Measurements from ENCODE around the gene ASTN2. TPM values are rescaled to one million over a fixed set of nuclear protein-coding genes. Genes with fewer than 3 reads are reported as not detected.

Gene ASTN2
- total RNA-seq, 4 donors from 2014 or later: 0.97 to 4.7 (median 3.0) TPM

- intact Hi-C loops (cut with DNase I; ENCODE audit: low total_unique reads): no loop called here
- 88 to 92% methylated on average over 3 of the region's 3 CpGs for WGBS, 2 donors
- H3K4me3 ChIP-seq (ENCODE audit: low read depth, poor library complexity, severe bottlenecking): no peak overlapping the region
- TF ChIP-seq POLR2A (IDR thresholded peaks at IDR 0.05): no peak
- no peak for TF ChIP-seq CTCF (IDR thresholded peaks at IDR 0.05)
- no peak for DNase-seq (ENCODE audit: low spot score in 2 of 2)
These were observed 475.2 kb downstream of the ASTN2 start for GRCh38 chr9:116939614-116940013.

DNA sequence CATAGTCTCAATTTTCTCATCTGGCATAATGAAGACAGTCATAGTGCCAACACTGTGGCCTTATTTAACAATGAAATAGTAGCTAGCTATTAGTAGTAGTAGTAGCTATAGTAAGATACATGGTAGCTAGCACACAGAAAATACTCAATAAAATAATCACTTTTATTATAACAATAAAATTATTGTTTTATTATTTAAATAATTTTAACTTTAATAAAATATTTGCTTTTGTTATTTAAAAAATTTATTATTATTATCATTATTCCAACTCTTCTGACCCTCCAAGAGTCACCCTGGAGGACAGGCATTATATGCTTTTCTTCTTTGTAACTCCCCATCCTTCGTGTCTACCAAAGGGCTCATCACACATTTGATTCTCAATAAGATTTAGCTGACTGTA lies 475.7 kb downstream of the ASTN2 start:
- TF ChIP-seq CTCF (IDR thresholded peaks at IDR 0.05): no peak
- TF ChIP-seq POLR2A (IDR thresholded peaks at IDR 0.05): no peak
- 78 to 81% methylated on average over 1 of the region's 1 CpG for WGBS, 2 donors
- no peak overlapping the region for H3K4me3 ChIP-seq (ENCODE audit: low read depth, poor library complexity, severe bottlenecking)
- intact Hi-C loops (cut with DNase I; ENCODE audit: low total_unique reads): no loop called here
- no peak for DNase-seq (ENCODE audit: low spot score in 2 of 2)

DNA sequence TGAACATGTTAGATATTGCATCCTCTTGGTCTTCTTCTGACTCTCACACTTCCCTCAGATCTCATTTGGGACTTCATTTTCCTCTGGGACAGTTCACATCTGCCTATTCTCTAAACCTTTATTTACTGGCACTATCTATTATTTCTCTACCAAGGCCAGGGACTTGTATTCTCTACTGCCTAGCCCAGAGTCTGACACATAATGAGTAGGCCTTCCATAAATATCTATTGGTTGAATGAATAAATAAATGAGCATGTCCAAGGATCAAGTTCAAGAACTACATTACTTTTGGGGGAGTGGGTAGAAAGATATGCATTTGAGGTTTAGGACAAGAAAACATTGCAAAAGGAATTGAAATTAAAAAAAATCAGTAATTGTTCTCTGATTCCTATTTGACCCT lies 477.5 kb downstream of the ASTN2 start:
- no peak for TF ChIP-seq CTCF (IDR thresholded peaks at IDR 0.05)
- no peak for TF ChIP-seq POLR2A (IDR thresholded peaks at IDR 0.05)
- DNase-seq (ENCODE audit: low spot score in 2 of 2): no peak
- intact Hi-C loops (cut with DNase I; ENCODE audit: low total_unique reads): no loop called here
- no peak overlapping the region for H3K4me3 ChIP-seq (ENCODE audit: low read depth, poor library complexity, severe bottlenecking)

DNA sequence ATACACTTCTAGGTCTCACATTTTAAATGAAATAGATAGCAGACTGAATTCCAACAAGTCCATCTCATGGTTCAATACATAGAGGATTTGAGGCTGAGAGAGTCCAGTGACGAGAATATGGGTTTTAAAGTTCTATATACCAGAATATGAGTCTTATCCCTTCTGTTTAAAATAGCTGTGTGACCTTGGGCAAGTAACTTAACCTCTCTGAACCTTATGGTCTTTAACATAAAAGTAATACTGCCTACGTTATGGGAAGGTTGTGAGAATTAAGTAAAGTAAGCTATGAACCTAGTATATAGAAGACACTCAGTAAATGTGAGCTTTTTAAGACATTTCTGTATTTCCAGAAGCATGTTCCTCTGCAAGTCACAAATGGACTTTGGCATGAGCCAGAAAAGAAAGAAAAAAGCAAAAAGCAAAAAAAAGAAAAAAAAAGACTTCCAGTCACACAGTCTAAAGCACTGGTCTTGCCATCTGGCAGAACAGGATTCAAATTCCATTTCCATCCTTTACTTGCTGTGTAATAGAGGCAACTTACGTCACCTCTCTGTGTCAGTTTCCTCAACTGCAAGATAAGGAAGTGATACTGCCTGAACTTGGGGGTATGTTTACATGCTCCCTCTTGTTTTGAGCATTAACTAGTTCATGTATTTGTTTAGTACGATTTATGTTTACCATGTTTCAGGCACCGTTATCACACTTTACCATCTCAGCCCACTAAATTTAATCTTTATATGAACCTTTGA lies 479.5 kb downstream of the ASTN2 start:
- no peak overlapping the region for H3K4me3 ChIP-seq (ENCODE audit: low read depth, poor library complexity, severe bottlenecking)
- WGBS, 2 donors: 56 to 63% methylated on average over 5 of the region's 5 CpGs
- no peak for TF ChIP-seq CTCF (IDR thresholded peaks at IDR 0.05)
- TF ChIP-seq POLR2A (IDR thresholded peaks at IDR 0.05): no peak
- intact Hi-C loops (cut with DNase I; ENCODE audit: low total_unique reads): no loop called here
- DNase-seq (ENCODE audit: low spot score in 2 of 2): no peak

- H3K4me3 ChIP-seq (ENCODE audit: low read depth, poor library complexity, severe bottlenecking): no peak overlapping the region
- DNase-seq (ENCODE audit: low spot score in 2 of 2): no peak
- no peak for TF ChIP-seq CTCF (IDR thresholded peaks at IDR 0.05)
- no peak for TF ChIP-seq POLR2A (IDR thresholded peaks at IDR 0.05)
- intact Hi-C loops (cut with DNase I; ENCODE audit: low total_unique reads): no loop called here
- WGBS, 2 donors: 83 to 88% methylated on average over 5 of the region's 5 CpGs
These were observed 480.7 kb downstream of the ASTN2 start for GRCh38 chr9:116934131-116934530.

- no peak for DNase-seq (ENCODE audit: low spot score in 2 of 2)
- intact Hi-C loops (cut with DNase I; ENCODE audit: low total_unique reads): no loop called here
- WGBS, 2 donors: 42 to 46% methylated on average over 2 of the region's 2 CpGs
- TF ChIP-seq CTCF (IDR thresholded peaks at IDR 0.05) (no peak), POLR2A (IDR thresholded peaks at IDR 0.05) (no peak)
- H3K4me3 ChIP-seq (ENCODE audit: low read depth, poor library complexity, severe bottlenecking): no peak overlapping the region
These were observed 481.6 kb downstream of the ASTN2 start for GRCh38 chr9:116933251-116933650.

Measured in lower leg skin (tissue), 4 donors.